Stimulated activated CD8-positive, alpha-beta memory T cell treated with anti-CD3 and anti-CD28 coated beads, Interleukin-12 subunit alpha, Interleukin-12 subunit beta, amount 100 ng/mL, for 24 hours (primary cell): Measurements from ENCODE around the gene CFAP97D1.

Experiments used
- DNase-seq: peaks from one replicate; pipeline ENCODE4 v3.0.0-alpha.2; 2020; ENCODE audit errors: extremely low read depth

Gene CFAP97D1

GRCh38 chr17:43780135-43780534, at the start of gene CFAP97D1:
CFAP97D1 (plus strand) TSS chr17:43780435; CDS start chr17:43780463, 28 bp downstream.
- no peak for DNase-seq

GRCh38 chr17:43732958-43733357, 47.3 kb upstream of the CFAP97D1 start:
- no peak for DNase-seq

DNA sequence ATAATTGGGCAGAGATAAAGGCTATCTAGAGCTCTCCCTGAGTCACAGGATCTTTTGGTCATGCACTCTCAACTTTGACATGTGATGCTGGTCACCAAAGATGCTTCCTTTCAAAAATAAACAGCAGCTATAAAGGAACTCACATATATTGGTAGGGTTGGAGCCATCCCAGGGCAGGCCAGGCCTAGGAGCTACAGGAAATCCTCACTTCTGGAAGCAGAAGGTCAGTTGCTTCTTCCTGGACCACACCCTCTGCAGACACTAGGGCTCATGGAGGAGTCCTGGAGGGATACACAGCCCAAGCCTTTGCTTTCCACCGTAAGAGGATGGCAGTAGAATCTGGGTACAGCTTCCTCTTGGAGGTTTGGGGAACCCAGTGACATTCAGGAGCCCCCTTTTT, 46.3 kb upstream of the CFAP97D1 start:
- DNase-seq: no peak

- no peak for DNase-seq
Measured at GRCh38 chr17:43734376-43734775, 45.9 kb upstream of the CFAP97D1 start.

DNA sequence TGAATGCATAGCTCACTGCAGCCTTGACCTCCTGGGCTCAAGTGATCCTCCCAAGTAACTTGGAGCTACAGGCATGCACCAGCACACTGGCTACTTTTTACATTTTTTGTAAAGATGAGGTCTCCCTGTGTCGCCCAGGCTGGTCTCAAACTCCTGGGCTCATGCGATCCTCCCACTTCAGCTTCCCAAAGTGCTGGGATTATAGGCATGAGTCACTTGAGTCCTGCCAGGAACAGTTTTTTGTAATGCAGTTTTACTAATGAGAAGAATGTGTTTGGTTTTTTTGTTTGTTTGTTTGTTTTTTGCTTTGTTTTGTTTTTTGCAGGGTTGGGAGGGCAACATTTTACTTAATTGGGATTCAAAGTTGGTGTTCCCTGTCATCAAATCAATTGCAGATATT, 43.8 kb upstream of the CFAP97D1 start:
- no peak for DNase-seq

DNA sequence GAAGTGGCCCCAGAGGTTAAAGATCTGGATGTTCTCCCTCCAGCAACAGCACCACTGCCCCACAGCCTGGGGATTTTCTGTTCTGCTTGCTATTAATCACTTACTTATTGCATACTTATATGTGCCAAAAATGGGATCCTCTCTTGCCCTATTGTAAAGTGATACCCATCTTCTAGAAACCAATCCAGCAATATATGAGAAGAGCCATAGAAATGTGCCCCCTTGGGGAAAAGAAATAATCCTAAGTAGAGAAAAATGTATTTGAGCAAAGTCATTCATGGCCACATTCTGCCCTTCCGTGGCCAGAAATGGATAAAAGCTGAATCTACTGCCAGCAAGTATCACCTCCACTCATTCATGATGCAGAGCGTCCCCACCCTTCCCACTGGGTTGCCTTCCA, 42.5 kb upstream of the CFAP97D1 start:
- no peak for DNase-seq

GRCh38 chr17:43740541-43740940, 39.7 kb upstream of the CFAP97D1 start:
- no peak for DNase-seq

DNA sequence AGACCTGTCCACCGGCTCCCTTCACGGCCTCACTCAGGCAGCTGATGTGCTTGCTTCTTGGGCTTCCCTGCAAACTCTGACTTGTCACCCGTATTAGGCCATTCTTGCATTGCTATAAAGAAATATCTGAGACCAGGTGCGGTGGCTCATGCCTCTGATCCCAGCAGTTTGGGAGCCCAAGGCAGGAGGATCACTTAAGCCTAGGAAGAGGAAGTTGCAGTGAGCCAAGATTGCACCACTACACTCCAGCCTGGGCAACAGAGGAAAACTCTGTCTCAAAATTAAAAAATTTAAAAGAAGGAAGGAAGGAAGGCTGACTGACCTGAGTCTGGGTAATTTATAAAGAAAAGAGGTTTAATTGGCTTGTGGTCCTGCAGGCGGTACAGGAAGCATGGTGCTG, 38.6 kb upstream of the CFAP97D1 start:
- DNase-seq: no peak

DNA sequence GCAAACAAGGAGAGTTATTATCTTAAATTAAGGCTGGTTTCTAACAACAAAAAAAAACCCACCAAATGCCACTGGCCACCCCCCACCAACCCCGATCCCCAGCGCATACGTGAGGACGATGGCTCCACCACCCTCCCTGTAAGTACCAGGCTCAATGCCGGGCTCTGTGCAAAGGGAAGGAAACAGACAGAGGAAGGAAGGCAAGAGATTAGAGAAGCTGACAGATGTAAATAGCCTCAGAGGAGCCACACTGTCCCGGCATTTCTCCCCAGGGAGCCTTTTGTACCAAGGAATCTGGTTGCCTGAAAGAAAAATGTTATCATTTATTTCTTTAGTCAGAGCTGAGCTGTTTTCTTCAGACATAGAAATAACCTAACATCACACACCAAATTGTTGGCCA, 34.7 kb upstream of the CFAP97D1 start:
- DNase-seq: no peak

DNA sequence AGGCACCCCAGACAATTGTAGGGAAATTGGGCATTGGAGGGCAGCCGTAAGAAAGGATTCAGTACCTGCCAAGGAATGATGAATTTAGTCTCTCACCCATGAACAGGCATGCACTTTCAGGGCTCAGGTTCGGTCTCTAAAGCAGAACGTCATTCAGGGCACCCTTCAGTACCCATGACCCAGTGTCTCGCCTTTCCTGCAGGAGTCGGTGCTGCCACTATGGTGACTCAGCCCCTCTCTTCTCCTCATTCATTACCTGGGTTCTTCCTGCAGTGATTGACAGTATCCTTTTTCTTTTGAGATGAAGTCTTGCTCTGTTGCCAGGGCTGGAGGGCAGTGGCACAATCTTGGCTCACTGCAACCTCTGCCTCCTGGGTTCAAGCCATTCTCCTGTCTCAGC, 30.1 kb upstream of the CFAP97D1 start:
- no peak for DNase-seq

- no peak for DNase-seq
Measured at GRCh38 chr17:43753493-43754129, 26.6 kb upstream of the CFAP97D1 start.

GRCh38 chr17:43754947-43755346, 25.3 kb upstream of the CFAP97D1 start:
- DNase-seq: no peak

DNA sequence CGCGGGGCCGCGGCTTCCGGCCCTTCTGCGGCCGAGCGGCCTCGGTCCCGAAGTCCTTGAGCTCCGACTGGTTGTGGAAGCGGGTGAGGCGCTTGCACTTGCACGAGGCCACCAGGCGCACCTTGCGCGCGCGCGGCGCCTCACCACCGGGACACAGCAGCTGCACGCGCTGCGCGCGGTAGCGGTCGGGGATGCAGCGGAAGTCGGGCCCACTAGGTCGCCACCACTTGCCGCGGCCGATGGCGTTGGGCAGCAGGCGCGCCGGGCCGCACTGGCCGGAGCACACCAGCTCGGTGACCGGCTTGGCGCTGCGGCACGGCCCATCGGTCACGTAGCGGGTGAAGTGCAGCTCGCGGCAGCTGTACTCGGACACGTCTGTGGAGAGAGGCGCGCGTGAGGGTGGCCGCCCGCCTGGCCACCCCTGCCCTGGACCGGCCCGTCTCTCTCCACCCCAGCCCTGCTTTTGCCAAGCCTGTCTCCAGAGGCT, 24.8 kb upstream of the CFAP97D1 start:
- DNase-seq: no peak

DNA sequence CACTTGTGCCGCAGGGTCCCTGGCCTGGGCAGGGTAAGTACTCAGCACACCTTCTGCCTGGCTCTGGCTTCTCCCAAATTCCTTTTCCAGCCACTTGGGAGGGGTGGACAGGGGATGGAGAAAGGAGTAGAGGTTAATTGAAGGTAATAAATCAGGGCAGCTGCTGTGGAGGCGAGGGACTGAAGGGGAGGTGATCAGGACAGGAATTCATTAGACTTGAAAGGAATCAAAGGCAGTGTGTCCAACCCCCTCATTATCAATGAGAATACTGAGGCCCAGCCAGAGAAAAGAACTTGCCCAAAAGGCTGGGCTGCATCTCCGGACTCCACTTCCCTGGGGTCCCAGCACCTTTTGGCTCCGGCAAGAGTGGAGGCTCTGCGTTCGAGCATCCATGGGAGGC, 24.0 kb upstream of the CFAP97D1 start:
- DNase-seq: no peak

- no peak for DNase-seq
Measured at GRCh38 chr17:43757171-43757660, 23.0 kb upstream of the CFAP97D1 start.

- no peak for DNase-seq
Measured at GRCh38 chr17:43758086-43758485, 22.1 kb upstream of the CFAP97D1 start.

- DNase-seq: no peak
Measured at GRCh38 chr17:43758497-43759174, 21.6 kb upstream of the CFAP97D1 start, which contains the start of gene SOST. SOST (minus strand) TSS chr17:43758791; CDS start chr17:43758741, 50 bp downstream.

DNA sequence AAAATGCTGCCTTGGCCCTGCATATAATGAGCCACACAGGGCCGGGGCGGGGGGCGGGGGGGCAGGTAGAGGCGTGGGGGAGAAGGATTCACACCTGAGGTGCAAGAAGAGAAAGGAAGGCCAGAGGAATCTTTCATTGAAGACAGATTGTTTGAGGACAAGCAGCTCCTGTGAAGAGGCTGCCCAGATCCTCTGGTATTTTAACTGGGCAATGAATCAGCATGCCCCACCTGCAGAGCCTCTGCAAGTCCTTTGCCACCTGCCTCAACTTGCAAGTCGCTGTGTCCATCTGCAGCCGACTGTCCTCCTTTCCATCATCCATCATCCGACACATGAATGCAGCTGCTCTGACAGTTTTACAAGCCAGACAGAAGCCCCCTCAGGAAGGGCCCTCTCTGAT, 20.4 kb upstream of the CFAP97D1 start:
- DNase-seq: no peak

- DNase-seq: peak; percentile 55
Measured at GRCh38 chr17:43760254-43760852, 19.9 kb upstream of the CFAP97D1 start.

DNA sequence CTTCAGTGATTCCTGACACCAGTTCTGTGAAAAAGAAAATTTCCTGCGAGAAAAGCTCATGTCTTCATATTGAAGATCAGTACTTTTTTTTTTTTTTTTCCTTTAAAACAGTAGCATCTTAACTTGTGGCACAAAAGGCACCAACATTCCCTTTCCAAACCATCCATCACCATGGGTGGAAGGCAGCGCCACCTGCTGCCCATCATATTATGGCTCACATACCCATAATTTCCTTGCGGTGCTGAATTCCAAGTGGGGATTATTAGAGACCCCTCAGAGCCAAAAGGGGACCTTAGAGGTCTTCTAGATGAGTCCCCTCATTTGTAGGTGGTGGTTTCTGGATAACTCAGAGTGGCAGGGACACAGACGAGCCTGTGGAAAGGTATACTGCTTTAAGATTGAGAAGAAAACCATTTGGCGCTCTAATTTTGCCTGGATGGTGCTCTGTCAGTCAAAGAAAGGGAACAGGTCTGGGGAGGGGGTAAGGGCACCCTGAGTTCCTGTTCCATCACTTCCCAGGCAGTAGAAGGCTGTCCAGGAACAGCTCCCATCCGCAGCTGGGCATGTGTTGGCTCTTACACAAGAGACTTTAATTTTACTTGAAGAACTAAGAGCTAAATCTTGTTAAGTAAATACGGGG, 13.7 kb upstream of the CFAP97D1 start:
- no peak for DNase-seq

GRCh38 chr17:43767053-43767712, 13.1 kb upstream of the CFAP97D1 start:
- no peak for DNase-seq

DNA sequence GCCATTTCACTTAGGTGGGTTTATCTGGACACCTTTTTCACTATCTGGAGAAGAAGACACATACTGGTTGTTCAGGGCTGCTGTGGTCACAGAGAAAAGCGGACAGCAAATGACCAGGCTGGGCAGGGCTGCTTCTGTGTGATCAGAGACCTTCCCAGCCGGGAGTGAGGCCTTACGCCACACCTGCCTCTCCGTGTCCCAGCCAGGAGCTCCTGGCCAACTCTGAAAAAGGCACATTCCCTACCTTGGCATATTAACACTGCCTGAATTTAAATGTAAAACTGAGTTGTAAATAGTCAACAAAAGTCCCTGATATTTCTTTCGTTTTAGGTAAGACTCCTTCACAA, 12.5 kb upstream of the CFAP97D1 start:
- DNase-seq: no peak
